ENCODE results near the gene CTNNA1. TPM values are rescaled to one million over a fixed set of nuclear protein-coding genes. Genes with fewer than 3 reads are reported as not detected.
A peak's percentile ranks its signal among the peaks of the same experiment; 100 is the strongest.

The CTNNA1 gene
- total and polyA plus RNA-seq, 9 of the 15 experiments (the other 6 are each of a cell fraction or from before 2014, with no cell fraction given) = 29.6 to 117 (median 89.1) TPM

GRCh38 chr5:138974227-138975063 lies 221.2 kb downstream of the CTNNA1 start (continued):
- no peak for TF ChIP-seq ZNF518B (CRISPR knock-in tag; IDR thresholded peaks at IDR 0.05)
- TF ChIP-seq GABPB2 (CRISPR knock-in tag; conservative IDR thresholded peaks at IDR 0.05) = no peak
- TF ChIP-seq CCAR2 (IDR thresholded peaks at IDR 0.05; ENCODE audit: low read depth, low read length) = no peak
- TF ChIP-seq HINFP (tag; conservative IDR thresholded peaks at IDR 0.05; ENCODE audit: low read depth) = no peak
- no peak for TF ChIP-seq CLOCK (CRISPR knock-in tag; IDR thresholded peaks at IDR 0.05; ENCODE audit: borderline replicate concordance)
- TF ChIP-seq KDM1A (IDR thresholded peaks at IDR 0.05) = no peak
- no peak for TF ChIP-seq ZBTB12 (CRISPR knock-in tag; IDR thresholded peaks at IDR 0.05)
- no peak for TF ChIP-seq KAT2B (IDR thresholded peaks at IDR 0.05; ENCODE audit: low read depth, low read length)
- TF ChIP-seq MED1 (CRISPR knock-in tag; IDR thresholded peaks at IDR 0.05; ENCODE audit: borderline replicate concordance) = no peak
- TF ChIP-seq ARID3B (CRISPR knock-in tag; IDR thresholded peaks at IDR 0.05; ENCODE audit: borderline replicate concordance) = no peak
- TF ChIP-seq ETS2 (tag; IDR thresholded peaks at IDR 0.05; ENCODE audit: borderline replicate concordance, poor library complexity, severe bottlenecking) = no peak
- no peak for TF ChIP-seq TCF15 (CRISPR knock-in tag; IDR thresholded peaks at IDR 0.05)
- TF ChIP-seq TRIM24 (IDR thresholded peaks at IDR 0.05) = peak in 1 of 2 experiments; percentile 48; a peak in 1 of 4 replicates
- no peak for TF ChIP-seq TAF9B (IDR thresholded peaks at IDR 0.05; ENCODE audit: partially characterized antibody)
- TF ChIP-seq ZNF12 (CRISPR knock-in tag; IDR thresholded peaks at IDR 0.05) = no peak

All from K562 (cell line).